HTERT RPE-1 (cell line): ENCODE data around the gene SFXN2.

Experiments
- in situ Hi-C: fragments of 300-500 bp; cut with MboI; formaldehyde crosslinking; loops from 4 replicates; pipeline ENCODE4 v1.14.3; 2020; ENCODE audit warnings: low sequenced_read_pairs

SFXN2 gene

DNA sequence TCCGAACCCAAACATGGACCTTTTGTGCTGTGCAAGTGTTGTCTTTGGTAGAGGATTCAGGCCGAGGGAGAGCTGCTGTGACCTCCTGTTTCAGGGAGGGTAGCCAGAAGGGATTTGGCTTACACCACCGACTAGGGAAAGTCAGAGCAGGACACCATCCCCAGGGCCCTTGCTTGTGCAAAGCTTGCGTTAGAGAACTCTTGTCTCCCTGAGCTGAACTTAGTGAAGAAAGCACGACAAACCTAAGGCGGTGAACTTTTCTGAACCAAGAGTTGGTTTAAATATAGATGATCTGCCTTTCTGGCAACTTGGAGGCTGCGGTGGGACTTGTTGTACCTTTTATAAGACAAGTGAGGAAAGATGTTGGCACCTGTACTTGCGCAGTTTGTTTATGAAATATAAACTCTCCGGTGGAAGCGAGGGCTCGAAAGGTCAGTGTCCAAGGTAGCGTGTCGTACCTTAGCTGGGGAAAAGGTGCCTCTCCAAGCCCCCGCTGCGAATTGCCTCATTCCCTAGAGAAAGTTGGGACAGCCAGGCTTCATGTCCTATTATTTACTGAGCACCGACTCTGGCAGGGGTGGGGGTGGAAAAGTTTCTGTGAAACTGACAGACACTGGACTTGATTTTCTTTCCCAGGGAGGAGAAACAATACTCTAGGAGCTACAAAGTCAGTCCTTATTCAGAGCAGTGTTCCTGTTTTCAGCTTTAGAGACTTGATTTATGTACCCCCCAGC lies 60.9 kb downstream of the SFXN2 start:
- in situ Hi-C loops: no loop called here

DNA sequence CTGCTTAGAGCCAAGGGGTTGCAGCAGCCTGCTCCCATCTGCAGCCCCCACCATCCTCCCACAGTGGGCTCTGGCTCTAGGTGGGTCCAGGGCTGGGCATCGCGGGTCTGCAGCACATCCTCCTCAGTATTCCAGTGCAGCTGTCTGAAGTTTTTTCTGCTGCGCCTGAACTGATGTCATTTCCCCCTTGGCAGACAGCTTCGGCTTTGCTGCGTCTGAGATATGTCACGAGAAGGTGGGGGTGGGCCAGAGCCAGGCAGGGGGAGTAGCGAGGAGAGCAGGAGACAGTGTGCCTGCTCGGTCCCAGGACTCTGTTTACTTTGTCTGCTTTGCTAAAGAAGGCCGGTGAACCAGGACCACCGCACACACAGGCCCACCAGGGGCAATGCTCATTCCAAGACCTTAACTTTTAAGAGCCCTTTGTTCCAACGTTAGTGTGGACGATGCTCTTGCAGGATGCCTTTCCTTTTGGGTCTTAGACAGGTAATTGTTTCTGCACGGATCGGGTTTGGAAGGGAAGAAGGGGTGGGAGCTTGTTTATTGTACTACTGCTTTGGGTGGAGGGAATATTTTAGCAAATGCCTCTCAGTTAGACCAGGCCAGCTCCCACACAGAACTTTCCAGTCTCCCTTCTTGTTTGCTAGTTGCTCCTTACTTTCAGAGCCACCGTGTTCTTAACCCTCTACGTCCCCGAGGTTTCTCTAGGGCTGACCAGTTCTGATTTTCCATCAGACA lies 61.7 kb downstream of the SFXN2 start:
- in situ Hi-C loops: no loop called here

DNA sequence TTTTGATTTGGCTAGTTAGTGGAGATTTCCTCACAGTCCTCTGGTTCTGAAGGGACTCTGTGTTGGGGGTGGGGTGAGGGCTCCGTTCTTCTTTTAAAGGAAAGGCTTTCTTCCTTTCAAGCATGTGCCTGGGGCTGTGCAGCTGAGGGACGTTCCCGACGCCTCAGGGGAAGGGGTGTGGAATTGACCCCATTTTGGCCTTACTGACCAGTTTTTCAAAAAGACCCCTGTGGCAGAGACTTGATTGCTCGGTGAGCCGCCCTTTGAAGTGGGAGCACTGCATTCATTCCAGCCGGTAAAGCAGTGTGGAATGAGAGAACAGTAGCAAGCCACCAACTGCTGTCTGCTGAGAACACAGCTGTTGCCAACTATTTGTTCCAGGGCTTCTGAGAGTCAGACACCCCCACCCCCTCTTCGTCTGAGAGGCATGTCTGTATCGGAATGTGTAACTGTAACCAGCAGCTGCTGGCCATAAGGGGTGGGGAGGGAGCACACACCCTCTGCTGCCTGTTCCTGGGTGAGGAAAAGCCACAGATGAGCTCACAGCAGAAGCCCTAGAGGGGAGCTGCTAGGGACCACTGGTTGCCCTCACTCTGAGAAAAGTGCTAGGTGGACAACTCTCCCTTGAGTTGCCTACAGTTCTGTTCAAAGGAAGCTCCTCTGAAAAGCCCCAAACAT lies 62.5 kb downstream of the SFXN2 start:
- in situ Hi-C loops: no loop called here

DNA sequence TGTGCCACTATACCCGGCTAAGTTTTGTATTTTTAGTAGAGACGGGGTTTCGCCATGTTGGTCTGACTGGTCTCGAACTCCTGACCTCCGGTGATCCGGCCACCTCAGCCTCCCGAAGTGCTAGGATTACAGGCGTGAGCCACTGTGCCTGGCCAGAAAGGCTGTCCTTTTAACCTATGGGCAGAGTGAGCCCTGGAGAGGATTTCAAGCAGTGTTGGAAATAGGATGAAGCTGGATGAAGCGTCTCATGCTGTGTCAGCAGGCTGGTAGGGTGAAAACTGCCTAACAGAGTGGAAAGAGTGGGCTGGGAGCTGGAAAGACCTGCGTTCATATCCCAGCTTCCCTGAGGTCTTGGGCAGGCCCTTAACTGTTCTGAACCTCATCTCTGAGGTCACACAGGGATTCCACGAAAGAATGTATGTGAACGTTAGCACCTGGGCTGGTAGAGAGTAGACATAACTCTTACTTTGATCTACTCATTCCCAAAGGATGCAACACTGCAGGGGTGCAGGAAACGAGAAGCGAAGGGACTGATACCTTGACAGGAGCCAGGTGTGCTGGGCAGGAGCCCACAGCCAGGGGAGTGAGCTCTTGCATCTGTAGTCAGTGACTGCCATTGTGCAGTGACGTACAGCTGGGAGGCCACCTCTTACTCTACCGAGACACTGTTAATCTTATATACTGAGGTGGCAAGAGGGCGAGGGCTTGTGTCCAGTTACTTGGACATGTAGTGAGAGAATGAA lies 63.4 kb downstream of the SFXN2 start:
- in situ Hi-C loops: no loop called here

DNA sequence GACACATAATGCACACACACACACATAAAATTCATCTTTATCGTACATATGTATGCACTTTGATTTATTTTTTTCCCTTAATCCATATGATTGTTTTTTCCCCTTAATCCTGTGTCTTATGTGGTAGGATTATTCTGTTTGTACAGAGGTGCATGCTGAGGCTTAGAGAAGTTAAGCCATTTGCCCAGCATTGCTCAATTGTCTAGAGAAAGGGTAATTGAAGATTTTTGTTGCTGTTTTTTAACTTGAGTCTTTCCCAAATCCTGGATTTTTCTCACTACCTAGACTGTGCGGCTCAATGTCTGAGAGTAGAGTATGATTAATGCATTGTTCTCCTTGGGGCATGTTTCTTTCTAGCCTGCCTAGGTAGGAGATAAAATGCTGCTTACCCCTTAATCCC lies 64.3 kb downstream of the SFXN2 start:
- in situ Hi-C loops: no loop called here

DNA sequence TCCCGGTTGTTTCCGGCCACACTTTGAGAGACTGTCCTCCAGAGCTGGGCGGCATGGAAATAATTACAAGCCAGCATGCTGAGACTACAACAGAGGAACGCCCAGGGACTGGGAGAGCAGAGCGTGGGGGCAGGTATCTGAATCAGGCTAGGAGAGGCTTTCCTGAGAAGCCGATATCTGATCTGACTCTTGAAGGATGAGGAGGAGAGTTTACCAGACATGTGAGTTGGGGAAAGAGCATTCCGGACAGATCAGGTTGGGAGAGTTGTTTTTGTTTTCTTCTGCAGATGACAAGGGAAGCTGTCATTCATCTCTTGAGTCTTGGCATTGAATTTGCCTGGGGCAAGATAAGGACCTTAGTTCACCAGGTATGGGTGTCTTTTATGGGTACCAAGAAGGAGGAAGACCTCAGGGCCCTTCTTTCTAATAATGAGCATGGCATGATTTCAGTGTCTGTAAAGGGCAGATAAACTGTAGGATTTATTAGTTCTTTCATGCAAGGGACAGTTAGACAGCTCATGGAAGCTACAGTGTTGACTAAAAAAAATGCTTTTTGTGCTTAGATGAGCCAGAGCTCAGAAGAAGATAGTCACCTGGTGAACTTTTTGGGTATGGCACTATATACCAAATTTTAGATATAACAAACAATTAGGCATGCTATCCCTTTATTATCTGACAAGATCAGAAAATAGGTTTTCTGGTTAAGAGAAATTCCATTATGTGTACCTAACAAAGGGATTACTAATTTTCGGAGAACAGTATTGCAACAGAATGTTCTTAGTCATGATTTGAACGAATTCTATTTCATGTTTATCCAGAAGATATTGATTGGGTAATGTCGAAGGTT lies 65.5 kb downstream of the SFXN2 start:
- in situ Hi-C loops: no loop called here

DNA sequence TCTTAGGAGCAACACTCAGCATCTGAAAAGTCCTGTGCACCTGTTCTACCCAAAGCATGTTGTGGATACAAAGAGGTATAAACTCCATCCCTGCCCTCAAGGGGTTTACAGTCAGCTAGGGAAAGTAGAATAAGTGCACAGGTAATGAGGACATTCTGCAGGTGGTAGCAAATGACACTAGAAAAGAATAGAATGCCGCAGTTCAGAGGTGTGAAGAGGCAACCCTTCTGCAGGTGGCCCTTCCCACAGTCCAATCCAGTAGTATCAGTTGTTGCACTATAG lies 66.0 kb downstream of the SFXN2 start:
- in situ Hi-C loops: no loop called here

DNA sequence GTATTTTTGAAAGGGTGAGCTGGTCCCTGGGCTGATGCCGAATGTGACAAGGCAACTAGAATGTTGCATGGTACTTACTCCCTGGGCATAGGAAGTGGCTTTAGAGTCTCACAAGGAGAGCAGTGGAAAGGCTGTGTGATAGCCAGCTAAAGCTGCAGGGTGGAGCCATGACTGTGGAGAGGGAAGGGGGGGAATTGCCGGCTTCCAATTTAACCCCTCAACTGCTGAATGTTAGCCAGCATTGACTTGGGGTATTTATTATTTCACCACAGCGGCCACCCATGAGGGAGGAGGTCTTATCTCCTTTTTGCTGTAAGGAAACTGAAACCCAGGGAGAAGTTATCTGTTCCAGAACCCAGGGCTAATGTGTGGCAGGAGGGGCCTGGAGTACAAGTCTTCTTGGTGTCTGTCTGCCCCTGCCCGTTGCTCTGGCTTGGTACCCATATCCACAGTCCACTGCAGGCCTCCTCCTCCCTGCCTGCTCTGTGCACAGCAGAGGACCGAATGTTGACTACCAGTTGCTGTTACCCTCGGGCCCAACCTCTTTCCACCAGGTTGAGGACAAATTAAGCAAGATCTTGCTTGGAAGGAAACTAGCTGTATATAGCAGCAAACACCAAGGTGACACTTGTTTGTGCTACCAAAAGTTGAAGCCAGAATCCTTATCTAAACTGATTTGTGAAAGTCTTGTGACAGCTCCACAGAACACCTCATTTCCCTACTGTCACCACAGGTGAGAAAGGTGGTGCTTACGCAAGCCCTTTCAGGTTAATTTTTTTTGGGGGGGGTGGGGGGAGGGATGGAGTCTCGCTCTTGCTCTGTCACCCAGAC lies 66.9 kb downstream of the SFXN2 start:
- in situ Hi-C loops: no loop called here

DNA sequence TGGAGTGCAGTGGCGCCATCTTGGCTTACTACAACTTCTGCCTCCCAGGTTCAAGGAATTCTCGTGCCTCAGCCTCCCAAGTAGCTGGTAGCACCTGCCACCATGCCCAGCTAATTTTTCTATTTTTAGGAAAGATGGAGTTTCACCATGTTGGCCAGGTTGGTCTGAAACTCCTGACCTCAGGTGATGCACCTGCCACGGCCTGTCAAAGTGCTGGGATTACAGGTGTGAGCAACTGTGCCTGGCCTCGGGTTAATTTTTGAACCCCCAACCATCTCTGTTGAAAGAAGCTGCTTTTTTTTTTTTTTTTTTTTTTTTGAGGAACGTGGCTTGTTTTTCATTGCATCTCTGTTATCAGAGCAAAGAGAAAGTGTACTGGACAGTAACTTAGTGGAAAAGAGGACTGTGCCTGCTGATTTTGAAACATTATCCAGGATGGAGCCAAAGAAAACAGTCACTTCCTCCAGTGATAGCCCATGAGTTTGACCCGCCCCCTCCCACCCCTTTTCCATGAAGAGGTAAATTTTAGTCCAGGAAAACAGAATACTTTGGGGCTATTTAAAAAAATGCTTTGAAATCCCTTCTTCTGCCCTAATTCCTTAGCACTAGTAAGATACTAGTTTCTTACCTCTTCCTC lies 67.6 kb downstream of the SFXN2 start:
- in situ Hi-C loops: no loop called here

DNA sequence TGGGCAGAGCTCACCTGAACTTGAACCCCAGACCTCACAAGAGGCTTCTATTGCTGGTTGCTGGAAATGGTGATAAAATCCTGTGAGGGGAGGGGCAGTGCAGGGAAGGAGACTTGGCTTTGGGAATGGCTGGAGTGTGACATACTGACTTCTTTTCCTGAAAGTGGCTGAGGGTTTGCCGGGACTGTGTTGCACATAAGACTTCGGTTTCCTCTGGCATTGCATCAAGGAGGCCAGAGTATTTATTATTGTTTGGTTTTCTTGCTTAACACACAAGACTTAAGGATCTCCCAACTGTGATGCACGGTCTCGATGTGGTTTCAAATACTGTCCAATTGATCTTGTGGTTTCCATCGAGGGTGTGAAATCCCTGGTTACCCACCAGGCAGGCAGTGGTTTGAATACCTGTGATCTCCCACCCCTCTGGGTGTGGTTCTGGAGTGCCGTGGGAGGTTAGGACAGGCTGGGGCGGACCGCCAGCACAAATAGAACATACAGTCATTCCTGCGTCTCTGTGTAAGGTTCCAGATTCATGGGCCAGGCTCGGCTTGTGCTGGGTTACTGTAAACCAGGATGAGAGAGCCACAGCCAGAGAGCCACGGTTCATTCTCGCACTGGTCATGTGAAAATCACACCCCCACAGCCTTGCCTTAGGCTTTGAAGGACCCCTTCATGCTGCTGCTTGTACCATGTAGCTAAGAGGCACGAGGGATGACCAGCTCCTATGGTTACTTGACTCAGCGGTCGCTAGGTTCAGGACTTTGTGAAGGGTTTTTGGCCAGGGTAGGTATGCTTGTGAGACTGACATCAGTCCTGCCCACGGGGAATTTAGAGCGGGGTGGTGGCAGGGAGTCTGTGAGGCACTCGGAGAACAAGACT lies 68.5 kb downstream of the SFXN2 start:
- in situ Hi-C loops: no loop called here

DNA sequence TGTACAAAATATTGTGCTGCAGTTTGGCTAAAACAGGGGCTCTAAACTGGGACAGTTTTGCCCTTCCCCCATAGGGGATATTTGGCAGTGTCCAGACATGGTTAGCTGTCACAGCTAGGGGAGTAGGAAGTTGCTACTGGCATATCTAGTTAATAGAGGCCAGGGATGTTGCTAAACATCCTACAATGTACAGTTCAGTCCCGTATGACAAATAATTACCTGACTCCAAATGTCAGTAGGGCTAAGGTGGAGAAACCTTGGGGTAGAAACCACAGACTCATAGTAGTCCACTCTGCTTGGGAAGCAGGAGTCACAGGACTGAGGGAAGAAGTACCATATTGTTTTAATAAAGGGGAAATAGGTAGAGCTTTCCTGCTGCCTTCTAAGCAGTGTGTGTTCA lies 69.1 kb downstream of the SFXN2 start:
- in situ Hi-C loops: no loop called here

DNA sequence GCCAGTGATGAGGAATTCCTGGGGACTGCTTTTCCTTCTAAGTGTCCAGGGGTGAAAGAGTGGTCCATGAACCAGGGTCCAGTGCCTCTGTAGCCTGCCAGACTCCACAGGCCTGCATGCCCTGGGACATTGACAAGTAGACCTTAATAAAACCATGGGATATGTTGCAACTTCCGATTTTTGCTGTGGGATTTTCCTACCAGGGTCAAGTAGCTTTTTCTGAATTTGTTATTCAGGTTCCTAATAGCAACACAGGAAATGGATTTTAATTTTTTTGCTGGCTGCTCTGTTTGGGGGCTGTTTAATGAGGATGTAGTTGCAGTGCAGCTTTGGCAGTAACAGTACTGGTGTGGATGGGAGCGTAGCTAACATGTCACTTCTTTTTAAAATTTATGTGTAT lies 71.4 kb downstream of the SFXN2 start:
- in situ Hi-C loops: no loop called here

DNA sequence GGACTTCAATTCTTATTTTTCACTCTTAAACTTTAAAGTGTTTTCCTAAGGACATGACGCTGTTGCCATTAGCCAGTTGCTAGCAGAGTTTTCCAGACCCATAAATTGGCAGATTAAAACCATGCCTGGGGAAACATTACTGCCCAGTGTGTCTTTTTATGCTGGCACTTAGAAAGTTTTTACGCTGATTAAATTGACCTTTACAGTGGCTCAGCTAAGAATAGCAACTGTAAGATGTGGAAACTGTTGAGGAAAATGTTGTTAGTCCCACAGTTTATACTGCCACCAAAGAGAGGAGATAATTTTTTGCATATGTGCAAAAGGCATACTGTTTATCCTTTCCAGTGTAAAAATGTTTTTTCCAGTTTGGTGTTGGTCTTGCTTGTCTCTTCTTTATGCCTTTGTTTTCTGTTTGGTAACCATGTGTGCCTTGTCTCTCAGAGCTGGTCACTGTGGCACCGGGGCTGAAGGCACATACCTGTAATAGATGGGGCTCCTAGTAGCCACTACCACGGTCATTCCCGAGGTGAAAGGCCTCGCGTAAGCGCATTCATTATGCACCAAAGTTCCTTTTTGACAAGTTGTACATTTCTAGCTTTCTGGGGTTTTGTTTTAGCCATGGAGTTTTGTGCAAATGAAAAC lies 77.4 kb downstream of the SFXN2 start:
- in situ Hi-C loops: no loop called here
